ENCODE measurements around the gene SLC38A4. TPM values are rescaled to one million over a fixed set of nuclear protein-coding genes. Genes with fewer than 3 reads are reported as not detected.

SLC38A4 gene
- total and polyA plus RNA-seq, 2 experiments from 2014 or later, result 6.2 to 12.5 TPM

- Mint-ChIP-seq H3K27me3 (ENCODE audit: insufficient read depth, low read depth, poor library complexity) (no peaks in the 10 kb centered on the region), H3K27ac (no peak overlapping the region), H3K4me1 (peaks cover 19% of the 10 kb centered on the region; the same call in 2 of the 3 replicates), H3K9me3 (no peaks in the 10 kb centered on the region), H3K4me3 (no peak overlapping the region), H3K36me3 (ENCODE audit: low read depth) (no peaks in the 10 kb centered on the region)
- H3K4me1 ChIP-seq (ENCODE audit: insufficient read depth), result 0 out of 2 replicates have a peak, but pooled peaks cover 10% of the 10 kb centered on the region
- DNase-seq (ENCODE audit: low spot score), result peak; percentile 37
- H2AFZ ChIP-seq, result no peak overlapping the region
- H3F3A ChIP-seq (replicated peaks; ENCODE audit: low read depth), result no peaks in the 10 kb centered on the region
- no peak overlapping the region for H3K4me3 ChIP-seq
- H4K20me1 ChIP-seq (replicated peaks; ENCODE audit: insufficient read depth), result no peaks in the 10 kb centered on the region
- no peaks in the 10 kb centered on the region for H3K79me2 ChIP-seq (replicated peaks; ENCODE audit: insufficient read depth)
- no peaks in the 10 kb centered on the region for H3K36me3 ChIP-seq (ENCODE audit: insufficient read depth)
- no peak for TF ChIP-seq EZH2 (IDR thresholded peaks at IDR 0.05; ENCODE audit: low read depth, unreplicated experiment)
- TF ChIP-seq CTCF (conservative IDR thresholded peaks at IDR 0.05; ENCODE audit: low read depth in 2 of 2), result no peak
- TF ChIP-seq EZH2phosphoT487 (IDR thresholded peaks at IDR 0.05; ENCODE audit: unreplicated experiment), result no peak
- TF ChIP-seq ETS1 (IDR thresholded peaks at IDR 0.05), result no peak
- no peak for TF ChIP-seq JUNB (IDR thresholded peaks at IDR 0.05; ENCODE audit: unreplicated experiment)
- no peak for TF ChIP-seq POLR2AphosphoS5 (IDR thresholded peaks at IDR 0.05; ENCODE audit: low read depth)
- TF ChIP-seq STAT1 (IDR thresholded peaks at IDR 0.05; ENCODE audit: unreplicated experiment), result no peak
- TF ChIP-seq NANOG (IDR thresholded peaks at IDR 0.05; ENCODE audit: borderline replicate concordance), result no peak
- no peak for TF ChIP-seq REST (IDR thresholded peaks at IDR 0.05; ENCODE audit: unreplicated experiment)
- no peak for TF ChIP-seq ZNF114 (CRISPR knock-in tag; IDR thresholded peaks at IDR 0.05)
- TF ChIP-seq ZNF331 (CRISPR knock-in tag; IDR thresholded peaks at IDR 0.05; ENCODE audit: low read depth), result no peak
- no peak for TF ChIP-seq ZNF462 (CRISPR knock-in tag; IDR thresholded peaks at IDR 0.05)
- TF ChIP-seq CREB1 (CRISPR knock-in tag; IDR thresholded peaks at IDR 0.05; ENCODE audit: low read depth), result no peak
- no peak overlapping the region for H3K4me2 ChIP-seq
- H3K27me3 ChIP-seq (ENCODE audit: insufficient read depth), result no peaks in the 10 kb centered on the region
- no peaks in the 10 kb centered on the region for H3K9me2 ChIP-seq (ENCODE audit: insufficient read depth)
- ATAC-seq, result peak; percentile 84
- H3K27ac ChIP-seq (ENCODE audit: low read depth), result no peak overlapping the region
These were observed 16.7 kb downstream of the SLC38A4 start for GRCh38 chr12:46808955-46809697.
